Muscle of leg (tissue), 11 donors: ENCODE results near the gene CHRNA1. TPM values are rescaled to one million over a fixed set of nuclear protein-coding genes. Genes with fewer than 3 reads are reported as not detected.
A peak's percentile ranks its signal among the peaks of the same experiment; 100 is the strongest.

ENCODE experiments used
- DNase-seq: peaks from one replicate; pipeline ENCODE4 v3.0.0; 2013
- H3K27ac ChIP-seq: one replicate; pipeline ENCODE4 v1.5.1; 2013; ENCODE audit warnings: mild to moderate bottlenecking, low read length, control low read depth
- H3K27me3 ChIP-seq: one replicate; pipeline ENCODE4 v1.6.1; 2013; ENCODE audit warnings: low read length; ENCODE audit not compliant: control insufficient read depth, insufficient read depth
- H3K36me3 ChIP-seq: one replicate; pipeline ENCODE4 v1.6.1; 2013; ENCODE audit warnings: low read length; ENCODE audit not compliant: control insufficient read depth, insufficient read depth
- H3K4me1 ChIP-seq: one replicate; pipeline ENCODE4 v1.6.1; 2013; ENCODE audit warnings: low read length; ENCODE audit not compliant: control insufficient read depth, insufficient read depth
- H3K4me3 ChIP-seq: one replicate; pipeline ENCODE4 v1.5.1; 2013; ENCODE audit warnings: low read length, control low read depth
- H3K9me3 ChIP-seq: replicated peaks from 2 replicates; pipeline ENCODE4 v1.6.1; 2013; ENCODE audit warnings: low read depth, low read length; ENCODE audit not compliant: control insufficient read depth
- WGBS: methylation state at CpG from one replicate; pipeline ENCODE4 v1.1.5; 2013; ENCODE audit warnings: missing lambda C conversion rate; ENCODE audit not compliant: insufficient coverage; 5-methylcytosine and 5-hydroxymethylcytosine counted together
- polyA plus RNA-seq, 8 donors: library from polyadenylated mRNA; unstranded; fragments of 120-200 nt; gene quantifications; one replicate each; pipeline versions ENCODE4 v1.2.1 to v1.2.3, GENCODE V29; 2013; ENCODE audit warnings: inconsistent platforms in 1 of 8, low replicate concordance in 1 of 8; ENCODE audit not compliant: insufficient read length in 8 of 8, insufficient read depth in 1 of 8
- total RNA-seq: library from RNA; stranded (reverse); fragments of 120-200 nt; gene quantifications from one replicate; pipeline ENCODE4 v1.2.4, GENCODE V29; 2013

CHRNA1 gene
- total and polyA plus RNA-seq, 9 donors, result 94.9 to 157 (median 142) TPM

DNA sequence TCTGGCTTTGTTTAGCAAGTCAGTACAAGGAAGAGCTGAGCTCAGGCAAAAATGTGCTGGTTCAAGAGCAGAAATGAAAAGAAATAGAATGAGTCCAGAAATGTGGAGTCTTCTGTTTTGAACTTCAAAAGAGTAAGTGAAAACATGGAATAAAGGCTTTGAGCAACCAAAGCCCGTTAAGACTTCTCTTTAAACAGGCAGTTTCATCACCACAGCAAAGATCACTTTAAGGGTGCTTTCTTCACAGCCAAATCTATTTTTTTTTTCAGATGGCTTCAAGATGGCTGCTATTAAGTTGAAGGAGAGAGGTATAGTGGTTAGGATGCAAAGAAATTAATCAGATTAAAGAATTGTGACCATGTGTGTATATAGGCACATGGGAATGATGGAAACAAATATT, 2.0 kb upstream of the CHRNA1 start:
- no peak overlapping the region for H3K4me3 ChIP-seq
- no peak overlapping the region for H3K27ac ChIP-seq
- WGBS, result no CpG with 5 or more reads among the region's 1 CpG
- peaks cover 32% of the 10 kb centered on the region for H3K4me1 ChIP-seq
- DNase-seq, result no peak
- no peaks in the 10 kb centered on the region for H3K9me3 ChIP-seq
- no peaks in the 10 kb centered on the region for H3K27me3 ChIP-seq
- H3K36me3 ChIP-seq, result no peaks in the 10 kb centered on the region

DNA sequence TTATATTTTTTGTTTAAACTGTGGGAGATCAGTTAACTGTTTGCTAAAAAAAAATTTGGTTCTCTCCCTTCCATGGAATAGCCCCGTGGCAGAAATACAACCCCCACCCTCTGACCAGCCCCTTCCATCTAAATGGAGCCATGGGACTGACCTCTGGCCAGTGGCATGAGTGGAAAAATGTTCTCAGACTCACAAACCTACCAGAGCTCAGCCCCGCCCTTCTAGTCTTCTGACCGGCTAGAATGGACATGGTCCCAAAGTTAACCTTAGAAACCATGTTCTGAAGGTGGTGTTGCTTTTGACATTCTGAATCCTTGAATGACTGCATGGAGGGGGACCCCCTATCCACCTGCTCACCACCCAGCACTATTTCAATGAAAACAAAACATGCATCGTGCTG, 1.3 kb upstream of the CHRNA1 start:
- Histone ChIP-seq H3K36me3 (peaks cover 2% of the 10 kb centered on the region), H3K27me3 (no peaks in the 10 kb centered on the region), H3K4me3 (no peak overlapping the region), H3K9me3 (no peaks in the 10 kb centered on the region), H3K27ac (peak overlapping the region; percentile 91), H3K4me1 (peaks cover 39% of the 10 kb centered on the region)
- 33% methylated on average over 1 of the region's 4 CpGs for WGBS
- no peak for DNase-seq

DNA sequence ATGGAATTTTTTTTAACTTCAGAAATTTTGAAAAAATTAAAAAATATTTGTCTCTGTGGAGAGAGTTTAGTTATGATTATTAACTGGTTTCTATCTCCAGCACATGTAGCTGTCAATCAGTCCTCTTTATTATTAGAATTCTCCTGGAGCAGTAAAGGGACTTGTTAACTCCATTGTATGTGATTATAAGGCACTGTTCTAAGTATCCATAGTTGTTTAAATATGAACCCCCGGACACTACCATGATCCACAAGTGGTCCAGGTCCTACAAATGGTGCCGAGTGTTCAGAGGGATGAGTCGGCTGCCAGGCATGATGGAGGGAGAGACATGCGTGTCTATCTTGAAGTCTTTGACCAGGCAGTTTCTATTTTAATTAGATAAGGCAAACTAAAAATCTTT, 492 bp downstream of the CHRNA1 start:
- Histone ChIP-seq H3K27me3 (no peaks in the 10 kb centered on the region), H3K36me3 (peaks cover 9% of the 10 kb centered on the region), H3K27ac (peak overlapping the region; percentile 91), H3K4me3 (peak overlapping the region; percentile 41), H3K9me3 (no peaks in the 10 kb centered on the region), H3K4me1 (peaks cover 45% of the 10 kb centered on the region)
- DNase-seq, result peak; percentile 39
- WGBS, result 80% methylated on average over 1 of the region's 4 CpGs

DNA sequence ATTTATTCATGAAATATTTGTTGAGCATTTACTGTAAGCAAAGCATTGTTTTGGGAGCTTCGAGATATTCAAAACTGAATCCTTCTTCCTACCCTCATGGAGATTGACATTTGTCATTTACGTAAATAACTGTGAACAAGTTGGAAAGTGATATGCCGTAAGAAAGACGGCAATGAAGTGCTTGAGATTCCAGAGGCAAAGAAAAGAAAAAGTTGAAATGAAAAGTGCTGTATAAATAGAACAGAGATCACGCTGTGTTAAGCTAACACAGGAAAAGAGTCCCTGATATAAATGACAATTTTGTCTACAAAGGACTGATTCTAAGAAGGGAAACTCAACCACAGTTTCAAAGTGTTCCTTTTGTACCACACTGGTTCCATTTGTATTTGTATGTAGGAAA, 1.8 kb downstream of the CHRNA1 start:
- Histone ChIP-seq H3K4me1 (peaks cover 45% of the 10 kb centered on the region), H3K27me3 (no peaks in the 10 kb centered on the region), H3K36me3 (peaks cover 12% of the 10 kb centered on the region), H3K9me3 (no peaks in the 10 kb centered on the region), H3K27ac (peak overlapping the region; percentile 91), H3K4me3 (peak overlapping the region; percentile 41)
- no peak for DNase-seq
- no CpG with 5 or more reads among the region's 5 CpGs for WGBS

DNA sequence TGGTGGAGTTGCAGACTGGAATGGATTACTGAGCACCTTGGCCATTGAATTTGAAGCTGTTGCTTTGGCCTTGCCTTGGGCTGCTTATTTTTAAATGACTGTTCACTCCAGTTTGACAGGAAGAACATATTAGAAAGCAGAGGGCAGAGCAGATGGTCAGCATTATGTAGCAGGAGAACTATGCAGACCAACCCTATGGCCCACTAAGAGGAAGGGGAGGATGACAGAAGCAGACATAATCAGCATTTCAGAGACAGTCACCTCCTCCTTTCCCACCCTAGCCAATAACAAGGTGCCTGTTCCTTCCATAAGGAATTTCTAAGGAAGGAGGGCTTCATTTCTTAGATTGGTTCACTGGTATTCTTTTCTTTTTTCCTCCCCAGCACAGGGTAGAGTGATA, 2.4 kb downstream of the CHRNA1 start:
- Histone ChIP-seq H3K4me3 (no peak overlapping the region), H3K4me1 (peaks cover 47% of the 10 kb centered on the region), H3K27me3 (no peaks in the 10 kb centered on the region), H3K36me3 (peaks cover 18% of the 10 kb centered on the region), H3K9me3 (no peaks in the 10 kb centered on the region), H3K27ac (peak overlapping the region; percentile 91)
- peak; percentile 51 for DNase-seq

DNA sequence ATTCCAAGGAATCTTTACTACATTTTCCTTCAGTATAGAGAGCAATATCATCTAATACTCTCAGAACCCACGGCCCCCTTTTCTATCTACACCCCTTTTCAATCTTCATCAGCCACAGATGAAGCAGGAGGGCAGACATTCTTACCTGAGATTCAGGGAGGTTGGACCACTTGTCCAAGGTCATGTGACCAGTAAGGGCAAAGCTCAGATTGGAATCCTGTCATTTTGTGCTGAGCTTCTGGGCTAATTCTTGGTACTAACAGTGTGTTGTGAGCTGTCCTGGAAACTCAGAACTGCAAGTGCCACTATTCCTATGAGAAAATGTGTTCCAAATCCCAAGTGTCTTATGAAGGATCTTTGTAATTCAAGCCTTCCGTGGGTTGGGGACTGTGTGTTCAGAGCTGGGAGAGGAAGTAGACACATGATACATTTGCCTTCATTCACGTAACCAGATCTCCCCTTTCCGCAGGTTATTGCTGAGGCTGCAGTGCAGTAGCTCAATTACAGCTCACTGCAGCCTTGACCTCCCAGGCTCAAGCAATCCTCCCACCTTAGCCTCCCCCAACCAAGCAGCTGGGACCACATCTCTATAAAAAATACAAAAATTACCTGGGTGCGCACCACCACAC, 3.3 kb downstream of the CHRNA1 start:
- no peak overlapping the region for H3K27ac ChIP-seq
- no peak overlapping the region for H3K4me3 ChIP-seq
- DNase-seq, result no peak
- no peaks in the 10 kb centered on the region for H3K9me3 ChIP-seq
- 80% methylated on average over 1 of the region's 5 CpGs for WGBS
- H3K4me1 ChIP-seq, result peaks cover 44% of the 10 kb centered on the region
- H3K27me3 ChIP-seq, result no peaks in the 10 kb centered on the region
- H3K36me3 ChIP-seq, result peaks cover 22% of the 10 kb centered on the region

DNA sequence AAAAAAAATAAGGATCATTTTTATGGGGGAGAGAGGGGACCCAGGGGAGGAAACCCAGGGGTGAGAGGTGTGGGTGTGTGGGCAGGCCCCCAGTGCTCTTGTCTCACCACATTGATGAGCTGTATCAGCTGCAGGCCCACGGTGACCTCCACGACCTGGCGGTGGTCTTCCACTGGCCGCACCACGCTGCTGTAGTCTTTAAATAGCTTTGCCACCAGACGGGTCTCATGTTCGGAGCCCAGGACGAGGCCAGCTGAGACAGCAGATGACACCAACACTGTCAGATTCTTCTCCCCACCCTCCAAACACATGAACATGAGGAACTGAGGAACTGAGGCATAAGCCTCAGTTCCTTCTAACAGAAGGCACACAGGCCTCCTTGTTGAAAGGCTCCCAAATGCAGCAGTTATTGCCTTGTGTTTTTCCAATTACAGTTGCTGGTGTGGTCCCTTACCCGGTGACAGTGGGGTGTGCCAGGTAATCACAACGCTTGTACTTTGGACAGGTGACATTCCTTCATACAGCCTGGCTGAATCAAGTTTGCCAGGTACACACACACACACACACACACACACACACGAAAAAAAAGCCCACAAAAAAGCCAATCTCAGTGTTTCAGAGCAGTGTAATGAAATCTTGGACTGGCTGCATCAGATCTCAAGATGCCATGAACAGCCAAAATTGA, 4.7 kb downstream of the CHRNA1 start:
- peaks cover 33% of the 10 kb centered on the region for H3K4me1 ChIP-seq

DNA sequence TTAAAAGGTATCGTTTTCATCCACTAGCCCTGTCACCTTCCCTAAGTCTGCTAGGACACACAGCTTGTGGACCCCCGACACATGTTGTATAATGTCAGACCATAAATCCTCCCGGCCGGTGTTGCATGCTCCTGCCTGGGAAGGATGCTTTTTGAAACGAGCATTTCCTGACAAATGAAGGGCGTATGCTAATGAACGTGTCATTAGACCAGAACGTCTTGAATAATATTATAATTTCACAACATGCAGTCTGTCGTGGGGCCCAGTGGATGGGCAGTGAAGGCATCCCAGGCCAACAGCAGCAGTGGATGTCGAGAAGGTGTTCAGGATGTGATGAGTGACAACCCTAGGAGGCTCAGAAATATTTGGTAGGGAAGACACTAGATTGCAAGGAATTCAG, 7.5 kb downstream of the CHRNA1 start:
- no peak for DNase-seq

More for the DNA sequence above, 4.7 kb downstream of the CHRNA1 start:
- H3K4me3 ChIP-seq, result no peak overlapping the region
- no peak overlapping the region for H3K27ac ChIP-seq
- peaks cover 24% of the 10 kb centered on the region for H3K36me3 ChIP-seq
- H3K27me3 ChIP-seq, result no peaks in the 10 kb centered on the region
- DNase-seq, result no peak
- H3K9me3 ChIP-seq, result no peaks in the 10 kb centered on the region
- 67% methylated on average over 10 of the region's 11 CpGs for WGBS

DNA sequence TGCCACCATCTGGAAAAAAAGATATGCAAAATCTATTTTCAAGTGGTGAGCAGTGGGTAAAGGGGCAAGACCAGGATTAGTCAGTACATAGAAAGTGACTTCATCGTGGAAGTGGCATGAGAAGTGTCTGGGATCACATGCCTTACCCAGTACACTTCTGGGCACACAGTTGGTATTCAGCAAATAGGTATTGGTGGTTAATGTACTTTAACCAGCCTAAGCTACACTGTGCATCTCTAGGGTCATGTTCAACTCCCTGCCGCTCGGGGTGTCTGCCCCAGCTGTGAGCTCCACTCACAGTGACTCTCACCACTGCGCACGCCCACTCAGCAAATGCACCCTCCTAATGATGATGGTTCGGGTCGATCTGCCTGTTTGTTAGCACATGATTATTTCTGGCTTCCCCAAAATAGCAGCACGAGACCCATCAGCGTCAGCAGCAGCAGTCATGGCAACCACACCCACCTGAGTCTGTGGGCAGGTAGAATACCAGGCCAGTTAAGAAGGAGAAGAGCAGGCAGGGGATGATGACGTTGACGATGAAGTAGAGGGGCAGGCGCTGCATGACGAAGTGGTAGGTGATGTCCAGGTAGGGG, 11.1 kb downstream of the CHRNA1 start:
- H3K9me3 ChIP-seq, result no peaks in the 10 kb centered on the region
- peaks cover 9% of the 10 kb centered on the region for H3K4me1 ChIP-seq
- 85% methylated on average over 11 of the region's 13 CpGs for WGBS
- no peak for DNase-seq
- peaks cover 48% of the 10 kb centered on the region for H3K36me3 ChIP-seq
- H3K4me3 ChIP-seq, result no peak overlapping the region
- no peaks in the 10 kb centered on the region for H3K27me3 ChIP-seq
- H3K27ac ChIP-seq, result no peak overlapping the region

More for the DNA sequence above, 7.5 kb downstream of the CHRNA1 start:
- Histone ChIP-seq H3K4me1 (peaks cover 25% of the 10 kb centered on the region), H3K36me3 (peaks cover 38% of the 10 kb centered on the region), H3K4me3 (no peak overlapping the region), H3K27me3 (no peaks in the 10 kb centered on the region), H3K27ac (no peak overlapping the region), H3K9me3 (no peaks in the 10 kb centered on the region)
- WGBS, result 52% methylated on average over 6 of the region's 10 CpGs

DNA sequence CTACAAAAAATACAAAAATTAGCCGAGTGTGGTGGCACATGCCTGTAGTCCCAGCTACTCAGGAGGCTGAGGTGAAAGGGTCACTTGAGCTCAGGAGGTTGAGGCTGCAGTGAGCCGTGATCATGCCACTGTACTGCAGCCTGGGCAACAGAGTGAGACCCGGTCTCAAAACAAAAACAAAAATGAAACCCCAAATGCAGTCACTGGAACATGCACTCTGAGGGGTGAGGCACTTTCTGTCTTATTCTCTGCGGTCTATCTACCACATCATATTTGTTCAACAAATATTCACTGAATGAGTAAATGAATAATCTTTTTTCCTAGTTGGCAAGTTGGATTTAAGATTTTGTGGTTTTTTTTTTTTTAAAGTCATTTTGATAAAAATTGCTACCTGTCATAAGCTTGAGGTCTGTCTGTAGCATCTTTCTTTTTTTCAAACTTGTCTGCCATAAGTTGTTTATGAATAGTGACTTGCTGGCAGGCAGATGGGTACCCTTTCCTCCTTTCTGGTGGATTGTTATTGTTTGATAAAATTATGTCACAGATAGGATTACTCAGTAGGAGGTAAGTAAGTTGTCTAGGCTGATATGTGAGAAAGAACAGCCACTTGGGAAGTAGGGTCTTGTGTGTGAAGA, 11.8 kb downstream of the CHRNA1 start:
- 83% methylated on average over 1 of the region's 4 CpGs for WGBS
- Histone ChIP-seq H3K9me3 (no peaks in the 10 kb centered on the region), H3K27me3 (no peaks in the 10 kb centered on the region), H3K36me3 (peaks cover 51% of the 10 kb centered on the region), H3K4me3 (no peak overlapping the region), H3K27ac (no peak overlapping the region), H3K4me1 (peaks cover 9% of the 10 kb centered on the region)
- DNase-seq, result no peak
